Loucy (cell line): ENCODE results near the gene COL5A1.

Source experiments
- H2AFZ ChIP-seq: fragments of 200-600 bp; sonication (generic); 2 replicates; pipeline ENCODE4 v1.6.0; 2016; ENCODE audit warnings: antibody characterized with exemption, mild to moderate bottlenecking, low read length, moderate library complexity
- H3F3A ChIP-seq: fragments of 200-600 bp; 2 replicates; pipeline ENCODE4 v1.6.0; 2016; ENCODE audit warnings: antibody characterized with exemption, low read depth, mild to moderate bottlenecking
- H3K27me3 ChIP-seq: fragments of 200-600 bp; sonication (generic); 2 replicates; pipeline ENCODE4 v1.6.1; 2014; ENCODE audit warnings: low read length, mild to moderate bottlenecking; ENCODE audit not compliant: insufficient read depth, poor library complexity, severe bottlenecking
- H3K36me3 ChIP-seq: fragments of 200-600 bp; sonication (generic); 2 replicates; pipeline ENCODE4 v1.6.1; 2016; ENCODE audit warnings: low read length; ENCODE audit not compliant: insufficient read depth
- H3K4me1 ChIP-seq: fragments of 200-600 bp; sonication (generic); 2 replicates; pipeline ENCODE4 v1.5.1; 2014; ENCODE audit warnings: low read length, mild to moderate bottlenecking; ENCODE audit not compliant: insufficient read depth, poor library complexity, severe bottlenecking
- H3K4me2 ChIP-seq: fragments of 200-600 bp; sonication (generic); 2 replicates; pipeline ENCODE4 v1.6.0; 2014; ENCODE audit warnings: antibody characterized with exemption, low read length, low read depth, mild to moderate bottlenecking; ENCODE audit not compliant: poor library complexity, severe bottlenecking
- H3K4me3 ChIP-seq: fragments of 200-600 bp; sonication (generic); 2 replicates; pipeline ENCODE4 v1.5.1; 2014; ENCODE audit warnings: low read length, mild to moderate bottlenecking, mixed read lengths; ENCODE audit not compliant: poor library complexity, severe bottlenecking
- H3K79me2 ChIP-seq: fragments of 200-600 bp; sonication (generic); 2 replicates; pipeline ENCODE4 v1.6.1; 2014; ENCODE audit warnings: low read length; ENCODE audit not compliant: insufficient read depth
- H3K9ac ChIP-seq: fragments of 200-600 bp; sonication (generic); 2 replicates; pipeline ENCODE4 v1.6.0; 2014; ENCODE audit warnings: mild to moderate bottlenecking, low read depth, low read length, moderate library complexity; ENCODE audit not compliant: poor library complexity, severe bottlenecking
- H3K9me2 ChIP-seq: fragments of 200-600 bp; sonication (generic); replicated peaks from 2 replicates; pipeline ENCODE4 v1.6.1; 2016; ENCODE audit warnings: low read depth, low read length, mixed read lengths
- H3K9me3 ChIP-seq: fragments of 200-600 bp; sonication (generic); 2 replicates; pipeline ENCODE4 v1.6.1; 2014; ENCODE audit warnings: mild to moderate bottlenecking, antibody characterized with exemption, low read length, low read depth; ENCODE audit not compliant: insufficient read depth
- H4K20me1 ChIP-seq: fragments of 200-600 bp; sonication (generic); 2 replicates; pipeline ENCODE4 v1.6.0; 2014; ENCODE audit warnings: antibody characterized with exemption, low read length, mild to moderate bottlenecking; ENCODE audit not compliant: insufficient read depth, poor library complexity, severe bottlenecking
- EZH2phosphoT487 ChIP-seq: fragments of 200-600 bp; IDR thresholded peaks from 2 replicates; pipeline ENCODE4 v1.6.1; 2018; ENCODE audit warnings: antibody characterized with exemption, mild to moderate bottlenecking, moderate library complexity, borderline replicate concordance
- TF ChIP-seq, protein P1 (sequence below): fragments of 200-600 bp; sonication (generic); conservative IDR thresholded peaks from 2 replicates; pipeline ENCODE4 v1.5.1; 2014; ENCODE audit warnings: mild to moderate bottlenecking, antibody characterized with exemption, low read length

The COL5A1 gene

GRCh38 chr9:134871697-134872340, 230.2 kb downstream of the COL5A1 start:
- H3K4me3 ChIP-seq, result no peak overlapping the region
- no peaks in the 10 kb centered on the region for H3K79me2 ChIP-seq
- H4K20me1 ChIP-seq, result no peaks in the 10 kb centered on the region
- no peaks in the 10 kb centered on the region for H3F3A ChIP-seq
- H3K9me2 ChIP-seq, result no peaks in the 10 kb centered on the region
- no peak for TF ChIP-seq EZH2phosphoT487
- TF ChIP-seq, protein P1, sequence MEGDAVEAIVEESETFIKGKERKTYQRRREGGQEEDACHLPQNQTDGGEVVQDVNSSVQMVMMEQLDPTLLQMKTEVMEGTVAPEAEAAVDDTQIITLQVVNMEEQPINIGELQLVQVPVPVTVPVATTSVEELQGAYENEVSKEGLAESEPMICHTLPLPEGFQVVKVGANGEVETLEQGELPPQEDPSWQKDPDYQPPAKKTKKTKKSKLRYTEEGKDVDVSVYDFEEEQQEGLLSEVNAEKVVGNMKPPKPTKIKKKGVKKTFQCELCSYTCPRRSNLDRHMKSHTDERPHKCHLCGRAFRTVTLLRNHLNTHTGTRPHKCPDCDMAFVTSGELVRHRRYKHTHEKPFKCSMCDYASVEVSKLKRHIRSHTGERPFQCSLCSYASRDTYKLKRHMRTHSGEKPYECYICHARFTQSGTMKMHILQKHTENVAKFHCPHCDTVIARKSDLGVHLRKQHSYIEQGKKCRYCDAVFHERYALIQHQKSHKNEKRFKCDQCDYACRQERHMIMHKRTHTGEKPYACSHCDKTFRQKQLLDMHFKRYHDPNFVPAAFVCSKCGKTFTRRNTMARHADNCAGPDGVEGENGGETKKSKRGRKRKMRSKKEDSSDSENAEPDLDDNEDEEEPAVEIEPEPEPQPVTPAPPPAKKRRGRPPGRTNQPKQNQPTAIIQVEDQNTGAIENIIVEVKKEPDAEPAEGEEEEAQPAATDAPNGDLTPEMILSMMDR, result no peak
- H3K9me3 ChIP-seq, result no peaks in the 10 kb centered on the region
- H3K4me2 ChIP-seq, result no peak overlapping the region
- H3K9ac ChIP-seq, result no peak overlapping the region
- no peaks in the 10 kb centered on the region for H3K4me1 ChIP-seq
- no peak overlapping the region for H2AFZ ChIP-seq
- no peaks in the 10 kb centered on the region for H3K36me3 ChIP-seq
- no peaks in the 10 kb centered on the region for H3K27me3 ChIP-seq

- TF ChIP-seq EZH2phosphoT487, result no peak
- TF ChIP-seq, protein P1, result no peak
- Histone ChIP-seq H3K4me2 (no peak overlapping the region), H4K20me1 (no peaks in the 10 kb centered on the region), H3K4me1 (no peaks in the 10 kb centered on the region), H3F3A (no peaks in the 10 kb centered on the region), H3K36me3 (no peaks in the 10 kb centered on the region), H3K9me2 (no peaks in the 10 kb centered on the region), H3K79me2 (no peaks in the 10 kb centered on the region), H3K27me3 (no peaks in the 10 kb centered on the region), H2AFZ (no peak overlapping the region), H3K9ac (no peak overlapping the region), H3K9me3 (no peaks in the 10 kb centered on the region), H3K4me3 (no peak overlapping the region)
Observed at GRCh38 chr9:134872482-134873231, 231.1 kb downstream of the COL5A1 start.

DNA sequence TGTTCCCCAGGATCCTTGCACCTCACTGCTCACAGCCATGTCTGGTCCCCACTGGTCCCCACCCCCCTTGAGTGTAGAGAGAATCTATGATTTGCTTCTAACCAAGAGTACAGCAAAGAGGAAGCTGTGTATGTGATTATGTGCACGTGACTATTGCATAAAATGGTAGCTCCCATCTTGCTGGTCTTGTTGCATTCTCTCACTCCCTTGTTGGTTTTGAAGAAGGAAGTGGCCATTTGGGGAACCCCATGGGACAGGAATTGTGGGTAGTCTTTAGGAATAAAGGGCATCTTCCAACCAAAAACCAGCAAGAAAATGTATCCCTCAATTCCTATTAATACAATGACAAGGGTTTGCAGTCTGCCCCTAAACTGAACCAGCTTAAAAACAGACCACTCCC, 233.8 kb downstream of the COL5A1 start:
- no peaks in the 10 kb centered on the region for H3K9me2 ChIP-seq
- no peaks in the 10 kb centered on the region for H3F3A ChIP-seq
- H3K27me3 ChIP-seq, result no peaks in the 10 kb centered on the region
- H3K79me2 ChIP-seq, result no peaks in the 10 kb centered on the region
- TF ChIP-seq, protein P1, result no peak
- TF ChIP-seq EZH2phosphoT487, result no peak
- no peaks in the 10 kb centered on the region for H3K4me1 ChIP-seq
- no peak overlapping the region for H3K9ac ChIP-seq
- H3K9me3 ChIP-seq, result no peaks in the 10 kb centered on the region
- no peaks in the 10 kb centered on the region for H4K20me1 ChIP-seq
- no peak overlapping the region for H3K4me2 ChIP-seq
- H3K4me3 ChIP-seq, result no peak overlapping the region
- H2AFZ ChIP-seq, result no peak overlapping the region
- no peaks in the 10 kb centered on the region for H3K36me3 ChIP-seq
